CD4-positive, alpha-beta T cell (primary cell): ENCODE results near the gene GATAD2B. TPM values are rescaled to one million over a fixed set of nuclear protein-coding genes. Genes with fewer than 3 reads are reported as not detected.

Experiments
- ATAC-seq: fragments of 200-7000 bp; cut with Tn5 transposase; one replicate; pipeline ENCODE4 v1.10.0; 2022; ENCODE audit warnings: mild to moderate bottlenecking; ENCODE audit not compliant: poor library complexity
- CTCF ChIA-PET: fragments of 350-600 bp; sonication (Branson Sonifier 250); formaldehyde crosslinking; loops from one replicate; lab custom pipeline; 2021; ENCODE audit warnings: antibody characterized with exemption, inconsistent platforms; lab: Charles Lee
- POLR2A ChIA-PET: fragments of 350-600 bp; sonication (Branson Sonifier 250); formaldehyde crosslinking; loops from one replicate; lab custom pipeline; 2021; ENCODE audit warnings: antibody characterized with exemption, inconsistent platforms; lab: Charles Lee
- DNase-seq, 14 experiments: peaks; one replicate each; pipeline ENCODE4 v3.0.0-alpha.2; 2013 to 2020; ENCODE audit warnings: mixed read lengths in 2 of 14
- H3K27ac ChIP-seq, 2 donors: one replicate each; pipeline versions ENCODE4 v1.5.1 to v1.7.0; 2013; ENCODE audit warnings: low read length in 2 of 2, low read depth in 1 of 2, mild to moderate bottlenecking in 1 of 2
- H3K27me3 ChIP-seq, 2 experiments: 1 replicate in 1 of 2; 2 replicates in 1 of 2; pipeline versions ENCODE4 v1.6.1 to v1.7.0; 2013; ENCODE audit warnings: low read length in 2 of 2, control low read depth in 1 of 2, mild to moderate bottlenecking in 1 of 2, moderate library complexity in 1 of 2; ENCODE audit not compliant: insufficient read depth in 2 of 2, control insufficient read depth in 1 of 2
- H3K36me3 ChIP-seq: one replicate; pipeline ENCODE4 v1.6.1; 2013; ENCODE audit warnings: low read length, control low read depth; ENCODE audit not compliant: insufficient read depth
- H3K4me1 ChIP-seq: one replicate; pipeline ENCODE4 v1.6.1; 2013; ENCODE audit warnings: low read length, control low read depth; ENCODE audit not compliant: insufficient read depth
- H3K4me3 ChIP-seq: one replicate; pipeline ENCODE4 v1.5.1; 2013; ENCODE audit warnings: mild to moderate bottlenecking, low read length, moderate library complexity
- H3K9me3 ChIP-seq, 2 experiments: 1 replicate in 1 of 2; 2 replicates in 1 of 2; pipeline versions ENCODE4 v1.6.1 to v1.7.0; 2013; ENCODE audit warnings: low read length in 2 of 2, mild to moderate bottlenecking in 2 of 2, control low read depth in 1 of 2, moderate library complexity in 1 of 2; ENCODE audit not compliant: control insufficient read depth in 1 of 2, insufficient read depth in 1 of 2
- H3K27ac Mint-ChIP-seq: one replicate; pipeline ENCODE4 v1.8.0; 2020; ENCODE audit warnings: mixed read lengths
- H3K27me3 Mint-ChIP-seq: one replicate; pipeline ENCODE4 v1.8.0; 2021; ENCODE audit warnings: mixed read lengths
- H3K36me3 Mint-ChIP-seq: one replicate; pipeline ENCODE4 v1.8.0; 2021; ENCODE audit warnings: low read depth, mixed read lengths
- H3K4me1 Mint-ChIP-seq: one replicate; pipeline ENCODE4 v1.8.0; 2021; ENCODE audit warnings: low read depth, mixed read lengths
- H3K4me3 Mint-ChIP-seq: one replicate; pipeline ENCODE4 v1.8.0; 2020; ENCODE audit warnings: mild to moderate bottlenecking, mixed read lengths
- H3K9me3 Mint-ChIP-seq: one replicate; pipeline ENCODE4 v1.8.0; 2020; ENCODE audit warnings: mixed read lengths
- intact Hi-C, 2 experiments: fragments of 100-400 bp; cut with DNase I in 1 of 2; cut with micrococcal nuclease in 1 of 2; formaldehyde crosslinking; loops; one replicate each; pipeline versions ENCODE4 v1.15.1 to v1.9.0; 2023 to 2025; cut with DNase I, micrococcal nuclease
- total RNA-seq, 174 experiments: library from RNA in 2 of 174; stranded (reverse) in 2 of 174; gene quantifications; one replicate each; pipeline ENCODE4 v1.2.3 and lab custom pipeline; 2021 to 2026
- TF ChIP-seq, protein P1 (sequence below): fragments of 200-600 bp; IDR thresholded peaks from one replicate; pipeline ENCODE4 v1.8.0; 2022; ENCODE audit warnings: antibody characterized with exemption, mild to moderate bottlenecking

The GATAD2B gene
- total RNA-seq, 2 experiments from 2014 or later: 51.6 to 52.3 TPM

DNA sequence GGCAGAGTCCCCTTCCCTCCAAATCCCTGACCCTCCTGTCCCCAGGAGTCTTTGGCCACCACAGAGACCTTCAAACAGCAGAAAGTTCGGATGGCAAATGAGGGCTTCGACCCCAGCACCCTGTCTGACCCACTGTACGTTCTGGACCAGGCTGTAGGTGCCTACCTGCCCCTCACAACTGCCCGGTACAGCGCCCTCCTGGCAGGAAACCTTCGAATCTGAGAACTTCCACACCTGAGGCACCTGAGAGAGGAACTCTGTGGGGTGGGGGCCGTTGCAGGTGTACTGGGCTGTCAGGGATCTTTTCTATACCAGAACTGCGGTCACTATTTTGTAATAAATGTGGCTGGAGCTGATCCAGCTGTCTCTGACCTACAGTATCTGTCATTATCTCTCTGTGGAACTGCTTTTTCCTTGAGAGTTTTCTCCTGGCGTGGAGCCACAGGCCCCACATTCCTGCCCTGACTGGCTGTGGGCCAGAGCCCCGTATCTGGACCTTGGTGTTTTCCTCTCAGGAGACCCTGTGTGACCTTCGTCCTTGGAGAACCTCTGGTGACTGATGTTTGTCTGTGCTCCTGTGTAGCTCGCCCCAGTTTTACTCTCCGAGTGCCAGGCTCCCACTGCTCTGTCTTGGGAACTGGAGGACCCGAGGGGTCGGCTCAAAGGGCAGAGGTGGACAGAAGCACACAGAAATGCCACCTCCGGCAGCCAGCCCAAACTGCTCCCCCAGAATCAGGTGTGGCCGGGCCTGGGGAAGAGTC lies 142.8 kb downstream of the GATAD2B start:
- intact Hi-C loops: no loop called here
- TF ChIP-seq, protein P1, sequence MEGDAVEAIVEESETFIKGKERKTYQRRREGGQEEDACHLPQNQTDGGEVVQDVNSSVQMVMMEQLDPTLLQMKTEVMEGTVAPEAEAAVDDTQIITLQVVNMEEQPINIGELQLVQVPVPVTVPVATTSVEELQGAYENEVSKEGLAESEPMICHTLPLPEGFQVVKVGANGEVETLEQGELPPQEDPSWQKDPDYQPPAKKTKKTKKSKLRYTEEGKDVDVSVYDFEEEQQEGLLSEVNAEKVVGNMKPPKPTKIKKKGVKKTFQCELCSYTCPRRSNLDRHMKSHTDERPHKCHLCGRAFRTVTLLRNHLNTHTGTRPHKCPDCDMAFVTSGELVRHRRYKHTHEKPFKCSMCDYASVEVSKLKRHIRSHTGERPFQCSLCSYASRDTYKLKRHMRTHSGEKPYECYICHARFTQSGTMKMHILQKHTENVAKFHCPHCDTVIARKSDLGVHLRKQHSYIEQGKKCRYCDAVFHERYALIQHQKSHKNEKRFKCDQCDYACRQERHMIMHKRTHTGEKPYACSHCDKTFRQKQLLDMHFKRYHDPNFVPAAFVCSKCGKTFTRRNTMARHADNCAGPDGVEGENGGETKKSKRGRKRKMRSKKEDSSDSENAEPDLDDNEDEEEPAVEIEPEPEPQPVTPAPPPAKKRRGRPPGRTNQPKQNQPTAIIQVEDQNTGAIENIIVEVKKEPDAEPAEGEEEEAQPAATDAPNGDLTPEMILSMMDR: no peak
- H3K27ac Mint-ChIP-seq: no peak overlapping the region
- no peak overlapping the region for H3K27ac ChIP-seq
- no peaks in the 10 kb centered on the region for H3K9me3 ChIP-seq
- DNase-seq (no peak), ATAC-seq (no peak)
- POLR2A ChIA-PET: no interaction called here
- peaks cover 17% of the 10 kb centered on the region for H3K4me1 Mint-ChIP-seq
- H3K36me3 Mint-ChIP-seq: no peaks in the 10 kb centered on the region
- CTCF ChIA-PET: no interaction called here
- no peak overlapping the region for H3K4me3 ChIP-seq
- H3K4me1 ChIP-seq: peaks cover 34% of the 10 kb centered on the region
- peak overlapping the region; percentile 23 for H3K4me3 Mint-ChIP-seq
- H3K36me3 ChIP-seq: no peaks in the 10 kb centered on the region
- no peaks in the 10 kb centered on the region for H3K9me3 Mint-ChIP-seq
- no peaks in the 10 kb centered on the region for H3K27me3 Mint-ChIP-seq
- no peaks in the 10 kb centered on the region for H3K27me3 ChIP-seq

DNA sequence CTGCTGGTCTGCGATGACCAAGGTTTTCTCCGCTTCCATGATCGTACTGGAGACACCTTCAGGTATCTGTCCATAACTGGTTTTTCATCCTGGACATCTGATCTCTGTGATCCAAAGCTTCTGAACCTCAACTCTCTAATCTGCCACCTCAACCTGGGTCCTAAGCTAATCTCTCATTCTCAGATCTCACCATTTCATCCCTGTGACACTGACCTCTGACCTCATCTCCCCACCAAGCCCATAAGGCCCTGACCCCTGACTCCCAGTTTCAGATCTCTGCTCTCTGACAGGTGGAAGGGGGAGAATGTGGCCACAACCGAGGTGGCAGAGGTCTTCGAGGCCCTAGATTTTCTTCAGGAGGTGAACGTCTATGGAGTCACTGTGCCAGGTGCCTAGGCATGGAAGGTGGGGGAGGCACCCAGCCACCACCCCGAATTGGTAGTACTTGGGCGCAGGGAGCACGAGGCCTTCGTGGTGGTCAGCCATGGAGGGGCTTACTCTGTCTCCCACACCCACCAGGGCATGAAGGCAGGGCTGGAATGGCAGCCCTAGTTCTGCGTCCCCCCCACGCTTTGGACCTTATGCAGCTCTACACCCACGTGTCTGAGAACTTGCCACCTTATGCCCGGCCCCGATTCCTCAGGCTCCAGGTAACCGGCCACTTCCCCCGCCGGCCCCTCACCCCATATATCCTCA lies 143.8 kb downstream of the GATAD2B start:
- intact Hi-C loops: no loop called here
- no peaks in the 10 kb centered on the region for H3K36me3 ChIP-seq
- H3K4me3 ChIP-seq: no peak overlapping the region
- no peaks in the 10 kb centered on the region for H3K27me3 ChIP-seq
- peaks cover 37% of the 10 kb centered on the region for H3K4me1 ChIP-seq
- H3K27ac Mint-ChIP-seq: no peak overlapping the region
- H3K9me3 Mint-ChIP-seq: no peaks in the 10 kb centered on the region
- no peaks in the 10 kb centered on the region for H3K9me3 ChIP-seq
- H3K36me3 Mint-ChIP-seq: no peaks in the 10 kb centered on the region
- ChIA-PET POLR2A (no interaction called here), CTCF (no interaction called here)
- no peak for ATAC-seq
- peaks cover 25% of the 10 kb centered on the region for H3K4me1 Mint-ChIP-seq
- no peak overlapping the region for H3K27ac ChIP-seq
- H3K4me3 Mint-ChIP-seq: peak overlapping the region; percentile 42
- H3K27me3 Mint-ChIP-seq: no peaks in the 10 kb centered on the region
- TF ChIP-seq, protein P1: no peak
- no peak for DNase-seq

DNA sequence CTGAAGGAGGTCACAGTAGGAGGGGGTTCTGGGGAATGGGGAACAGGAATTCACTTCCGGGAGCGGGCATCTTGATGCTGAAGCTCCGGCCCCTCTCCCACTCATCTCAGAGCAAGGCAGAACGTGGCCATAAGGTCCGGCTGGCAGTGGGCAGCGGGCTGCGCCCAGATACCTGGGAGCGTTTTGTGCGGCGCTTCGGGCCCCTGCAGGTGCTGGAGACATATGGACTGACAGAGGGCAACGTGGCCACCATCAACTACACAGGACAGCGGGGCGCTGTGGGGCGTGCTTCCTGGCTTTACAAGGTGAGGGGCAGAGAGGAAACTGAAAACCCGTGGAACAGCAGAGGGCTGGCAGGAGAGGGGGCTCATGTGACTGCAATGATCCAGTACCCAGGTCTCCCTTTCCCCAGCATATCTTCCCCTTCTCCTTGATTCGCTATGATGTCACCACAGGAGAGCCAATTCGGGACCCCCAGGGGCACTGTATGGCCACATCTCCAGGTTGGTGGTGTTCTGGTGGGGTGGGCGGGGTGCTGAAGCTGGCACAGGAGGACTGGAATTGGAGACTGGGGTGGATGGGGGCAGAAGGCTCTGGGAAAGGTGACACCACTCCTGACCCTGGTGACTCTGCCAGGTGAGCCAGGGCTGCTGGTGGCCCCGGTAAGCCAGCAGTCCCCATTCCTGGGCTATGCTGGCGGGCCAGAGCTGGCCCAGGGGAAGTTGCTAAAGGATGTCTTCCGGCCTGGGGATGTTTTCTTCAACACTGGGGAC lies 144.5 kb downstream of the GATAD2B start:
- peak overlapping the region; percentile 42 for H3K4me3 Mint-ChIP-seq
- TF ChIP-seq, protein P1: no peak
- H3K36me3 Mint-ChIP-seq: no peaks in the 10 kb centered on the region
- Histone ChIP-seq H3K27ac (no peak overlapping the region), H3K36me3 (no peaks in the 10 kb centered on the region), H3K9me3 (no peaks in the 10 kb centered on the region), H3K4me3 (no peak overlapping the region), H3K4me1 (peaks cover 34% of the 10 kb centered on the region), H3K27me3 (no peaks in the 10 kb centered on the region)
- CTCF ChIA-PET: no interaction called here
- POLR2A ChIA-PET: no interaction called here
- intact Hi-C loops: no loop called here
- no peaks in the 10 kb centered on the region for H3K9me3 Mint-ChIP-seq
- ATAC-seq: no peak
- H3K27ac Mint-ChIP-seq: no peak overlapping the region
- no peak for DNase-seq
- H3K4me1 Mint-ChIP-seq: peaks cover 20% of the 10 kb centered on the region
- H3K27me3 Mint-ChIP-seq: no peaks in the 10 kb centered on the region
